GM21447 (cell line): ENCODE results near the gene RNU6-8.

Experiments
- ATAC-seq: cut with Tn5 transposase; IDR thresholded peaks from one replicate; pipeline ENCODE4 v1.9.1; 2021; ENCODE audit not compliant: unreplicated experiment

RNU6-8 gene

DNA sequence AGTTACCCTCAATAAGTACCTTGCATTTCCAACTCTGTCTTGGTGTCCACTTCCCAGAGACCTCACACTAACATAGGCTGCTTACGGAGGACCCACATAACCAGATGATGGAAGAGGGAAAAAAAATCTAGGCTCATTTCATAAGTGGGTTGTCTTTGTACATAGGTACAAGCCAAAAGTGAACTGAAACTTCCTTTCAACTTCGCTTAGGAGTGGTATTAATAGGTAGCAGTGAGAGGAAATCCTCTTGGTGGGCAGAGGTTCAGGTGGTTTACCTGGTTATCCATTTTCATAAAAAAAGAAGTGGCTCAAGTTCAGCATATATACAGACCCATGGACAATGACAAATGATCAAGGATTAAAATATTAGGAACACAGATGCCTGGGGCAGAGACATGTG is 37.0 kb downstream of the RNU6-8 start:
- no peak for ATAC-seq
